ENCODE results near the gene CYP26B1.

Gene CYP26B1

DNA sequence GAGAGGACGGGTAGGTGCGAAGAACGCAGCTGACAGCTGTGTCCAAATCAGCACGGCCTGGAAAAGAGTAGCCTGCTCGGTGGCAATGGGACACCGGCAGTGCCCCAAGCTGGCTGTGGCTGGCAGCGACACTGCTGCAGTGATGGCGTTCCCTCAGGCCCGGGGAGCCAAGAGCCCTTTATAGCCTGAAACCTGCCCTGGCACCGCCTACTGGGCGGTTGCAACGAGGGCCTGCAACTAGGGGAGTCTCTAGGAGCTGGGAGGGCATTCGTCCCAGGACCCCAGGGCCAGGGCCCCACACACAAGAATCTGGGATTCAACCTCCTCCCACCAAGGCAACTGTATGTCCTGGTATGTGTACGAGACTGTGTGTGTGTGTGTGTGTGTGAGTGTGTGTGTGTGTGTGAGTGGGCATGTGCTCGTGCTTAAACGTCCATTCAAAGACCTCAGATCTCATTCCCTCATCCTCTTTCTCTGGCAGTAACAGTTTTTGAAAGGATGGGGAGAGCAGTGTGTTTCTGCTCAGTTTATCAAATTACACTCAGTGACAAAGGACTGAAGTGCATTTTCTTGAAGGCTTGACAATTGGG is 6.8 kb upstream of the CYP26B1 start:
- DNase-seq, result no peak

DNA sequence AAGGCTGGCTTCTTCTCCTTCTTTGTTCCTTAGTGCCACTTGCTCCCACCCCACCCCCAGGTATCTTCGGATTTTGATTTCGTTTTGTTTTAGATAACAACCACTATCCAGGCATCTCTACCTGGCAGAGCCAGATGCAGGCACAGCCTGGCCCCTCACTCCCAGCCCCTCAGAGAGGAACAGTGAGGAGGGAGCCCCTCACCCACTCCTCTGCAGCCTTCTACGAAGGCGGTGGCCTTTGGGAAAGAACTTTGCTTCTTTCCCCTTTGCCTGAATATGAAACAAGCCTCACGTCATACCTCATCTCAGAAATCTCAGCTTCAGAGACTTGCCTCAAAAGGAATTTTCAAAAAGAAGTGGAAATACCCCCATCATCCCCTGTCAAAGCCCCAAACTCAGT is 6.3 kb upstream of the CYP26B1 start:
- DNase-seq, result no peak

DNA sequence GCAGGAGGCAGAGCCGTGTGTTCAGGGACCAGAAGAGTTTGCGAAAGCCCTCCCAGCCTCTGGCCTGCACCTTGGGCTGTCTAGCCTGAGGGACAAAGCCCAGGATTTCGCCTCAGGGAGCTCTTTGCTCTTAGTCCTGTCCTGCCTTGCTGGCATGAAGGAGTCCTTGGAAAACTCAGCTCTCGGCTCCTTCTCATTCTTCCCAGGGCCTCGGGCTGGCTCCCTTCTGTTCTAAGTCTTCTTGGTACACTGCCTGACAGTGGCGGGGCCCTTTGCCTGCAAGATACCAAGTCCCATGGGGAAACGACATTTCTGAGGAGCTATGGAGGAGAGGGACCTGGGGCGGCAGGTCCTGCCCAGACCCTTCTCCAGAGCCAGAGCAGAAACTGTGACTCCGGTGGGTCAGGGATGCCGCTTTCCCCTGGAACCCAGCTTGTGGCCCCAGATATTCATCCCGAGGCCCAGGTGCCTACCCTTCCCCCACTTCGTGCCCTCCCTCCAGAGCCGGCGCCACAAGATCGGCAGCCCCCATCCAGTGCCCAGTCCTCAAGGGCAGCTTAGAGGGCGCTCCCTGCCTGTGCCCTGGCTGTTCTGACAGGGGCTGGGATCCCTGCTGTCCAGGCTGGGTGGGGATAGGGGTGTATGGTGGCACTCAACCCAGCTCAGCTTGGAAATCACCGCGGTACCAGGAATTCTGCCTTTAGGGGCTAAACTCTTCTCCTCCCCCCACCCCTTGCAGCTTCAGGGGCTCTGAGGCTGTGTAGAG is 5.5 kb upstream of the CYP26B1 start:
- no peak for DNase-seq

DNA sequence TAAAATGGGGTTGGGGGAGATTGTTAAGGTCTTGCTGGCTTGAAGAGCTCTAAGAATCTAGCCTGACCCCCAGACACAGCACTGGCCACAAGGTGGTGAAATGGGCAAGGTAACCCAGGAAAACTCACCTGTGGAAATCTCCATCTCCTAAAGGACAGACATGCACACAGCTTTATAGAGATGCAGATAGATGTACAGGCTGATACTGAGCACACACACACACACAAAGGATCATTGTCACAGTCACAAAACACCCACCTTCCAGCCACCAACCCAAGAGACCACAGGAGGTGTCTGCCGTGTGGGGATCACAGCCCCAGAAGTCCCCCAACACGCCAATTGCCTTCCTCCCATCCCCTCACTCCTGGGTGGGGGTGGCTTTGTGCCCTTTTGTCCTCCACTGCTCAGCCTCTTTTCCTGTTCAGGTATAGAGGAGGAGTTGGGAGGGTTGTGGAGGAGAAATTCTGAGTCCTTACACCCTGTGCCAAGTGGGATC is 3.2 kb upstream of the CYP26B1 start:
- DNase-seq, result no peak

DNA sequence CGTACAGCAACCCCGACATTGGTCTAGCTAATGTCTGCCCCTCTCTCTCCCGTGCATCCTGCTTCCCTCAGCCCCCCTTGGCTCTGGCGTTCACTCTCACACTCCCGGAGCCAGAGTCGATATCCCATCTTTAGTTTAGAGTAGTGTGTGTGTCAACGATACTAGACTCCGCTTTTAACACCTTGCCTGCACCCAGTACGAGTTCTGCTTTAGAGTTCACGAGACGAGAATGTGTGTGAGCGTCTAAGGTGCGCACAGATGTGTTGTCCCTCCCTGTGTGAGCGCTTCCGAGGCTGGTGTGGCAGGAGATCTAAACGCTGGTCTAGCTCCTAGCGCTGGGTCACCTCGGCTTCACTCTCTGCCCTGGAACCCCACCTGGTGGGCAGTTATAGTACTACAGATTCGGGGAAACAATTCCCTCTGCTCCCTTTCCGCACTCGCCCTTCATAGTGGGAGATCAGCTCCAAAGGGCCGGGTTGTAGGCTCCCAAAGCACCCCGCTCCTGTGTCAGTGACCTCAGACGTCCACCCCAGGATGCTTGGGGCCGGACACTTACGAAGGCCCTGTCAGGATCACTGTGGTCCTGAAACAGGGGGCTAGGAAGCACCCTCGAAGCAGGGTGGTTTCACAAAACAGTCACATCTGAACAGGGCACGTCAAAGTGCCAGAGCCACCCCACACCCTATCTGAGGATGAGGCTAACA is 2.6 kb upstream of the CYP26B1 start:
- peak; percentile 28 for DNase-seq

DNA sequence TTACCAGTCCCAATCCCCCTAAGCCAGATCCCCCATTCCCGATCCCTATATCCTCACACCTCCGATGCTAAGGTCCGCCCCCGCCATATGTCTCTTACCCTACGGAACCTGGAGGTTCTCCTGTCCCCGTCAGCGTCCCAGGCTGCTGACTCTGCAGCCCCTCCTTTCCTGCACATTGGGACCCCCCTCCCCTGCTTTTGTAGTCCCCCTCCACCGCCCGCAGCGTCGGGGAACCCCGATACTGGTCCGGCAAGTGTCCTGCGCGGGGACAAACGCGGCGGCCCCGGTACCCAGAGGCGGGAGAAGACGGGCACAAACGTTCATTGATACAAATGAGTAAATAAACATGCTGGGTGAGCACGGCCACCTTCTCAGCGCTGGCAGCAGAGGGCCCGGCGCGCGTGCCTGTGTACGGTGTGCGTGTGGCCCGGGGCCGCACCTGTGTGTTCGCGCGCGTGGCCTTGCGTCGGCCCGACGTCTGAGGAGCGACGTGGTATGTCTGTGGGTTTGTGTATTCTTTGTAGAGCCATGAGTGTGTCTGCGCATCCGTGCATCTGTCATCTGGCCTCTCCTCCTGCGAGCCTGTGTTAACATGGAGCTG is 2.0 kb upstream of the CYP26B1 start:
- DNase-seq, result no peak

DNA sequence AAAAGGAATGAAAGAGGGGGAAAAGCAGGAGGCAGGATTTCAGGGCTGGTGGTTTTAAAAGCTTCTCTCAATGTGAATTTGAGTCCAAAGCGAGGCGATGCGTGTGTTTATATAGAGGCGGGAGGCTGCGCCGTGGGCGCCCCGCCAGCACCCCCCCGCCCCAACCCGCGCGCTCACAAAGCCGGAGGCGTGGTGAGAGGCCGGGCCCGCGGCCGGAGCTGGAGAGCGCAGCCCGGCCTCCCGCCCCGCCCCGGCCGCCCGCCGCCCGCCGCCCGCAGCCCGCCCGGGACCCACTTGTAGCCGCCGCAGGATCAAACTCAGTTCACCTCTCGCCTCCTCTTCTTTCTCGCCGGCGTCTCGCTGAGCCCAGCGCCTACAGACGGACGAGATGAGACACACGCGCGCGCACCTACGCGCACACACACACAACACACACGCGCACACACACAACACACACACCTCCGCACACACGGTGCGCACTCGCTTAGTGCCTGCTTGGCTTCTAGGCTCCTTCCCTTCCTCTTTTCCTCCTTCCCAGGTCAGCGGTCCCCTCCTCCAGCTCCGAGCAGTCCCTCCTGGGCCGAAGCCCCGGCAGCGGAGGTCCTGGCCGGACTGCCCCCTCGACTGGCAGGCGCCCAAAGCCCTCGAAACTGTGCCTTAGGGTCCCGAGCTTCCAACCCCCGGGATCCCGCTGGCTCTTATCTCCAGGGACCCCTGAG is 1.3 kb upstream of the CYP26B1 start:
- DNase-seq, result no peak

DNA sequence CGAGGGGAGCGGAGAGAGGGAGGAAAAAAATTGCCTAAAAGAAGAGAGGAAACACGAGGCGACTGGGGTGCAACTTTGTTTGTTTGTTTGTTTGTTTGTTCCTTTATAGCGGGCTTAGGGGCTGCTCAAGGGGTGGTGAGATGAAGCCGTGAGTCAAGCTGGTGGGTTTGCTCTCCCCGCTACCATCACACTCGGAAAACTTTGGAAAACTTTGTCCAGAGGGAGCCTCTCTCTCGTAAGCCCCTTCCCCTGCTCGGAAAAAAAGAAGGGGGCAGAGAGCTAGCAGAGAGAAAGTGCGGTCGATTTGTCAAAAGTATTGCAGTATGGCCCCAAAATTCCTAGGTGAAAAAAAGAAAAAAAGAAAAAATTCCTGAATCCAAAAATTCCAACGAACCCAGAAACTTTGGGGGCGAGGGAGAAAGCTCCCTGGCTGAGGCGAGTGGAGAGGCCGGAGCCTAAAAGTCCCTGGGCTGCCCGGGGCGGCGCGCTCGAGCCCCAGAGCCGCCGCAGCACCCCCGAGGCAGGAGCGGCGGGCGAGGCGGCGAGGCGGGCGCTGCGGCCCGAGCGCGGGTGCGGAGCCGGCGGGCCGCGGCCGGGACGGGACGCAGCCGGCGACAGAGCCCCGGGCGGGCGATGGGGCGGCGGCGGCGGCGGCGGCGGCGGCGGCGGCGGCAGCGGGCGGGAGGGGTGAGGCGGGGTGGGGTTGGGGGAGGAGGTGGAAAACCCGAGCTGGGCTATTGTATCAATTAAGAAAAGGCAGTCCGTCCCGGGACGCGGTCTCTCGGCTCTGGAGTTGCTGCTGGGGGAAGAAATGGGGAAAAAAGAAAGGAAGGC is 558 bp upstream of the CYP26B1 start:
- DNase-seq, result no peak

DNA sequence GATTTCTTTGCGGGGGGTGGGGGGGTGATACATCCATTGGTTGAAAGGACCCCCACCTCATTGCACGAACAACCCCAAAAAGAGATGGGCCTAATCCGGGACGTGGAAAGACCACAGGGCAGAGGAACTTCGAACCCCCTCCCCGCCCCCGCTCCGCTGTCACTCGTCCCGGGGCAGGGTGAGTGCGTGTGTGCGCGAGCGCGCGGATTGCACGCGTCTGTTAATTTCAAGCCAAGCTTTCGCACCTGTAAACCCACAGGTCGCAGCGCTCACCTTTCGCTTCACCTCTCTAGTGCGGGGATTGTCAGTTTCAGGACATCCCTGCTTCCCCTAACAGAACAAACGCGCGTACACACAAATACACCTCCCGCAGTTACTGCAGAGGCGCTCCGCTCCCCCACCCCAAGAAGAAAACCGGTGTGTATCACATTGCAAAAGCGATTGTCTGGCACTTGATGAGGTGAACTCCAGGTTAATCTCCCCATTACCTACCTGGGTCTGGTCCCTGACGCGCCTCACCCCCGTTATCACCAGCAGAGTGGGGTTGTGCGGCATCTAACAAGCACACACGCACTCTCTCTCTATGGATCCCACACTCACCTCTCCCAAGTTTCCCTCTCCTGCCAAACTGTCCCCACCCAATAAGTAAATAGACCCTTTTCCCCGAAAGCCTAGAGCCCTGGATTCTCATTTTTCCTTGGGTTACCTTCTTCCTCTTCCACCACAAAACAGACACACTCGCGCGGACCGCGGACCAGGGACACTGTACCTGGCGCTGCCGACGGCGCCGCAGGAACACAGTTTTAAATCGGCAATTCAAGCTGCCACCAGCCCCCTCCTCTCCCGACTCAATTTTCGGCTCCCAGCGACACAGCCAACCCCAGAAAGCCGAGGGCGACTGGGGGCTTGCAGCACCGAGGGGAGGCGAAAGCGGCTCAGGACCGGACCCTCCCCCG is 1.0 kb downstream of the CYP26B1 start:
- DNase-seq, result no peak

DNA sequence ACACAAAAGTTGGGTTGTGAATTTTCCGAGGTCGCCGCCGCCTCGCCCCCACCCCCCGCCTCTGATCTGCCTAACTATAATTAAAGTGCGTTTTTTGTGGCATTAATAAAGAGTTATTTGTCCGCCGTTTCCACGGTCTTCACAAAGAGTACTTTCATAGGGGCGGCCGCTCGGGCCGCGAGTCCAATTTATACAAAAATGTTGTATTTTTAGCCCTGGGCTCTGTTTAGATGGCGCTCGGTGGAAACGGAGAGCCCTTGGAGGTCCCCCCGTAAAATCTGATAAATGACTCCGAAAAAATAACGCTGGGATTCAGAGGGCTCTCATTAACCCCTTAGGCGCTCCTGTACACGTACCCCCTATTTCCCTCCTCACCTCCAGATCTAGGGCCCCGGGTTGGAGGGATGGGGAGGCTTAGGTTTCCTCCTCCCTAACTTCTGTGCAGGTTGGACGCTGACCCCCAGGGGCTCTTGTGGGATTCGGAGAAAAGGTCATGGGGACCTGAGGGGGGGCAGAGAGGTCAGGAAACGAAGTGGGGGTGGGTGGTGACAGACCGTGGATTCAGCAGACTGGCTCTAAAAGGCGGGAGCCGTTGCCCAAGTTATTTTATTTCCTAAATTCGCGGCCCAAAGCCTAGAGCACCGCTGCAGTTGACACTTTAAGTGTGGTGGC is 1.9 kb downstream of the CYP26B1 start:
- no peak for DNase-seq

DNA sequence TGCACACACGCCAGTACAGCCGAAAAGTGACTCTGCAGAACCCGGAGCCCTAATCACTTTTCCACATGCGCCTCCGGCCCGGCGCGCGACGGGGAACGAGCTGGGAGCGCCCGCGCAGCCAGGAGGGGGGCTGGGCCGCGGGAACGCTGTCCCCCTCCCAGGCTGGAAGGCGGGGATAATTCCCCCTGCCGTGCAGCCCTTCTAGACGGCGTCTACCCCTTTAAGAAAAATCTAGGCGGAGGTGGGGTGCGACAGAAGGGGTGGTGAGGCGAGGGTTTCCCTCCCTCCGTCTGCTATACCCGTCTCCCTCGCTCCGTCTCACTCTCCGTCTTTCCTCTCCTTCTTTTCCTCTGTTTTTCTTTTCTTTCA is 2.4 kb downstream of the CYP26B1 start:
- no peak for DNase-seq

DNA sequence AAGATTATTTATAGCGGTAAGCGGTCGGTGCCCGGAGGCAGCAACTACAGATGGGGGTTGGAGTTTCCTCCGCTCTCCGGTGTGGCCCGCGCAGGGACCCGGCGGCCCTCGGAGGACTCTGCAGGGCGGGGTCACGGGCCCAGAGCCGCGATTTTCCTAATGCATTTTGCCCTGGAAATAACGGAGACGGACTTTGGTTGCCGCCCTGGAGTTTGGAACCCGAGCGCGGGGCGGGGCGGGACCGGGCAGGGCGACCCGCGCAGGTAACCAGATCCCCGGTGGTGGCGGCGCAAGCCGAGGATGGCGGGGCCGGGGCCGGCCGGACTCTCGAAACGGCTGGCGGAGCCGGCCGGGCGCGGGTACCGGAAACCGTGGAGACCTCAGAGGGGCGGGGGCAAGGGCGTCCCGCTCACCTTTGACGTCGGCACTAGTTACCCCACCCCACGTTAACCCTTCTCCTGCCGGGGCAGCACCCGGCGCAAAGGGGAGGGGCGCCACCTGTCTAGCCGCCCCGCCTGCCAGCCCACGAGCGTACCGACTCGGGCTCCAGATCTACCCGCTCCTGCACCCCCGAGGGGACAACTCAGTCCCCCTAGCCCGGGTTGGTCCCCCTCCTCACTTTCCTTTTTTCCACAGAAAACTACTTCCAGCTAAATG is 2.9 kb downstream of the CYP26B1 start:
- DNase-seq, result no peak

DNA sequence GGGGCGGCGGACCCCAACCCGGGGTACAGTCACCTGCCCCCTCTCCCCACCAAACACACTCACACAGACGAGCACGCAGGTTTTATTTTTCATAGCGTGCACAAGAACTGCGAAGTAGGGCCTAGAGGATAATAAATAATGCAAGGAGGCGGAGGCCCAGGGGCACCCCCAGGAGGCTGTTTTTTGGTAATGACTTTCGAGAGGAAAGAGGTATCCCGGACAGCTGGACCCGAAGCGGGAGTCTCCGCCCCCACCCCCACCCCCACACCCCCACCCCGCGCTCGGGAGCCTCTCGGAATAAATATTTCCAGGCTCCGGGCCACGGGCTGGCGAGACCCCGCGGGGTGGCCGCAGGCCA is 3.4 kb downstream of the CYP26B1 start:
- no peak for DNase-seq

DNA sequence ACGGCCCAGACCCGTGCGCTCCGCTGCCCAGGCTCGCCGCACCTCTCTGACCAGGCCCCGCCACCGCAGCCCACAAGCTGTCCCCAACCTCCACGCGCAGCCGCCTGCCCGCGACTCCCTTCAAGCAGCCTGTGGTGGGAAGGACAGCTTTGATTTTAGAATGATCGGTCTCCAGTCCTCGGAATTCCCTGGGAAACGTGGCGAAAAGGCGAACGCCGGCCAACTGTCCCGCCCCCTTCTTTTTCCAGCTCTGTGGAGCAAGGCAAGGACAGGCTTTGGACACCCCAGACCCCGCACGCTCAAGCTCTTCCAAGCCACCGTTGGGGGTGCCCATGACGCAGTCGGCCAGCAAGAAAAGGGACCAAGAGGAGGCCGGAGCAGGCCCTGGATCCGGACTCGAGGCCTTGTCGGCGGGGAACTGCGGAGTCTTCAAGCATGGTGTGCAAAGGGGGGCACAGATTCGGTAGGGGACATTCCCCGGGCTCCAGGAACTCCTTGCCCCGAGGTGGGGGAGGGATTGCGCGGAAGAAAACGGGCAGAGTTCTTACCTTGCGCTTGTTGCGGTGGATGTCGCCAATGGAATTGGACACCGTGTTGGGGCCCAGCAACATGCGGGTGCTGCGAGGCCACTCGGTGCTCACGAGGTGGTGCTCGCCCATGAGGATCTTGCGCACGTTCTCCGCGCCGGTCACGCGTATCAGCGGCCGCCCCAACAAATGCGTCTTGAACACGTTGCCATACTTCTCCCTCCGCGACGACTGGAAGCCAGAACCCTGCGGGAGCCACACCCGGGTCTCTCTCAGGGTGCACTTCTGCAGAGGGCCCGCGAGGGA is 4.0 kb downstream of the CYP26B1 start:
- DNase-seq, result no peak

DNA sequence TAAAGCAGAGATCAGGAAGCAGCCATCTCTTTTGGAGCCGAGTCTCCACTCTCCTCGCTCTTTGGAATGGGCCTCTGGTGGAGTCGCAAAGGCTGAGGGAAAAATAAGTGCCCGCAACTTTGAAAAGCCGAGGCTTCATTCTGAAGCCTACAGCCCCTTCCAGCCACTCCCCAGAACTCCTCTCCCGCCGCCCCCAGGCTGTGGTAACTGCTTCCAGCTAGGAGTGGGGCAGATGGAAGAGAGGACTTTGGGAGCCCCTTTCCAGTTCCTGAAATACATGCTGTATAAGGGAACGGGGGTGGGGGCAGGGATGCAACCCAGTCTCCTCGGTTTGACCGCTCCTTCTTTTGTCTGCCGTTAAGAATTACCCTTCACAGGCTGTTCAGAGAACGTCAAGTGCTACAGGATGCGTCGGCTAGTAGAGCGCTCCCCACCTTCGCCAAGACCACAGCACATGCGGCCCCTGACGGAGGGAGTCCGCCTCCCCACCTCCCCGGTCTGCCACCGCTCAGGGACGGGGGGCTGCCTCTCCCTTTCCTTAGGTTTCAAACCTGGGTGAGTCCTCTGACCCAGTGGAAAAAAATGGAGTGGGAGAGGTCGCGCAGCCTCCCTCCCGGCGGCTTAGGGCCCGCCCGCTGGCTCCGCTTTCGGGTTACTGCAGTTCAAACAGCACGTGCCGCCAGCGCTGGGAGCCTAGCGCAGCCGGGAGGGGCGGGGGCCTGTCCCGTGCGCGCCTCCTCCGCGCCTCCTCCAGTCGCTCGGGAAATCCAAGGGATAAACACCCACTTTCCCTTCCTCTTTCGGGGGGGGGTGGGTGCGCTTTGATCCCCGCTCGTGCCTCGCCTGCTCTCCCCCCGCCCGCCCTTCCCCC is 4.9 kb downstream of the CYP26B1 start:
- no peak for DNase-seq

DNA sequence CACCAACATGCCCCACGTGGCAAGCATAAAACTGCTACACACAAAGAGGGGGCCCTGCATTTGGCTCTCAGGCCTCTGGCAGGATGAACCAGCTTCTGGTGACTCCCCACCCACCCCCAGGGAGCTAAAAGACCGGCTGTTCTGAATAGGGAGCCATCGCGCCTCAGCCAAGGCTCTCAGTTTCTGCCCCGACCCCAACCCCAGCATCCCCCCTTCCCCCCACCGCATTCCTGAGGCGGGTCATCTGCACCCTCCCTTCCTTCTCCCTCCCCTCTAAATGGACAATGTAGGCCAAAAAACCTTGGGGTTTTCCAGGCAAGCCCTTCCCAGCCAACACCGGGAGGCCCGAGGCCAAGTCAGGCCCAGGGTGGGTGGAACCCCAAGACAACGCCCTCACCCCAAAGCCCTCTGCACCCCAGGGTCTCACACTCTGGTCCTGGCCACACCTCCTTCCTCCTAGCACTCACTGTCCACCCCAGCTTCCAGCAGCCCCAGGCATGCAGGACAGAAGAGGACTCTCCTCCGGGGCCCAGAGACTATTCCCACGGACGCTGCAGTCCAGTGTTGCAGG is 5.7 kb downstream of the CYP26B1 start:
- DNase-seq, result no peak

DNA sequence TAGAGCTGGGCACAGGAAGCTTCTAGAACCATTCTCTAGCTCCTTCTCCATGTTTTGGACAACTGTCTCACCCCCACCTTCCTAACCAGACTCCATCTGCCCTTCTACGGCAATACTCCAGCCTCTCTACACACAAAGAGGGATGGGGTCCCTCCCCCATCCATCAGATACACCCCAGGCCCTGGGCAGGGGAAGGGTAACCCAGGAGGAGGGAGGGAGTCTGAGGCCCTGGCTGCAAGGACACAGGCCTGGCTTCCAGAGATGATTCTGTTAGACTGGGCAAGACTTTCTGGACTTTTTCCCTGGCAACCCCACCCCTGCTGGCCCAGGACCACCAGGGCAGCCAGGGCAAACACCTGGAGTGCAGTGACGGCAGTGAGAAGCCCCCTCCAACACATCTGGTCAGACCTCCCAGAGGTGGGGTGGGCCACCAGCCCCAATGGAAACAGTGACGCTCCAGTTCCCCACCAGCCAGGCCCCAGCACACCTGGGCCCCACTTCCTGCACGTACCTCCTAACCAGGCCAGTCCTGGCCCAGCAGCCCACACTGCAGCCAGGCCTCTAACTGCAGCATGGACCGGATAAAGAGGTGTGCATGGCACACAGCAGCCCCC is 6.5 kb downstream of the CYP26B1 start:
- DNase-seq, result no peak
